H9 (cell line): ENCODE measurements around the gene TRIM7. TPM values are rescaled to one million over a fixed set of nuclear protein-coding genes. Genes with fewer than 3 reads are reported as not detected.

ENCODE experiments used
- DNase-seq: peaks from one replicate; pipeline ENCODE4 v3.0.0-alpha.2; 2017
- H2AFZ ChIP-seq: one replicate; pipeline ENCODE4 v1.6.1; 2013; ENCODE audit warnings: mild to moderate bottlenecking, low read length, control low read depth, moderate library complexity
- H2AK5ac ChIP-seq: 2 replicates; pipeline ENCODE4 v1.6.1; 2013; ENCODE audit warnings: low read length, control low read depth, mixed read lengths; ENCODE audit not compliant: insufficient read length
- H2BK120ac ChIP-seq: one replicate; pipeline ENCODE4 v1.6.1; 2013; ENCODE audit warnings: low read depth, mild to moderate bottlenecking, low read length, control low read depth, inconsistent platforms; ENCODE audit not compliant: poor library complexity, severe bottlenecking
- H2BK12ac ChIP-seq: 2 replicates; pipeline ENCODE4 v1.6.1; 2013; ENCODE audit warnings: low read length, control low read depth, mixed read lengths, low read depth; ENCODE audit not compliant: insufficient read length
- H2BK15ac ChIP-seq: 2 replicates; pipeline ENCODE4 v1.6.1; 2013; ENCODE audit warnings: low read depth, low read length, control low read depth
- H2BK20ac ChIP-seq: one replicate; pipeline ENCODE4 v1.6.1; 2013; ENCODE audit warnings: low read depth, mild to moderate bottlenecking, low read length, control low read depth, inconsistent platforms; ENCODE audit not compliant: poor library complexity, severe bottlenecking
- H2BK5ac ChIP-seq: 2 replicates; pipeline ENCODE4 v1.6.1; 2013; ENCODE audit warnings: low read length, control low read depth, mixed read lengths; ENCODE audit not compliant: insufficient read length
- H3K14ac ChIP-seq: 2 replicates; pipeline ENCODE4 v1.6.1; 2013; ENCODE audit warnings: low read length, control low read depth; ENCODE audit not compliant: insufficient read depth
- H3K18ac ChIP-seq: 2 replicates; pipeline ENCODE4 v1.6.1; 2013; ENCODE audit warnings: low read depth, mild to moderate bottlenecking, mixed read lengths, low read length, control low read depth; ENCODE audit not compliant: insufficient read length
- H3K23ac ChIP-seq: 2 replicates; pipeline ENCODE4 v1.6.1; 2013; ENCODE audit warnings: low read length, control low read depth, mixed read lengths, low read depth; ENCODE audit not compliant: insufficient read length
- H3K23me2 ChIP-seq: 2 replicates; pipeline ENCODE4 v1.6.1; 2013; ENCODE audit warnings: low read depth, mild to moderate bottlenecking, mixed read lengths, low read length, control low read depth; ENCODE audit not compliant: insufficient read length, poor library complexity, severe bottlenecking
- H3K27ac ChIP-seq: 2 replicates; pipeline ENCODE4 v1.5.1; 2013; ENCODE audit warnings: low read length, control low read depth, mixed read lengths, low read depth; ENCODE audit not compliant: insufficient read length
- H3K27me3 ChIP-seq: 2 replicates; pipeline ENCODE4 v1.6.1; 2013; ENCODE audit warnings: low read length, control low read depth, inconsistent platforms; ENCODE audit not compliant: insufficient read depth
- H3K4ac ChIP-seq: 2 replicates; pipeline ENCODE4 v1.6.1; 2013; ENCODE audit warnings: low read depth, mild to moderate bottlenecking, control low read depth, inconsistent platforms, low read length, moderate library complexity
- H3K4me1 ChIP-seq: 2 replicates; pipeline ENCODE4 v1.6.1; 2013; ENCODE audit warnings: low read length, control low read depth, inconsistent platforms; ENCODE audit not compliant: insufficient read depth
- H3K4me2 ChIP-seq: 2 replicates; pipeline ENCODE4 v1.6.1; 2013; ENCODE audit warnings: low read length, control low read depth, mixed read lengths; ENCODE audit not compliant: insufficient read length, insufficient read depth
- H3K56ac ChIP-seq: 2 replicates; pipeline ENCODE4 v1.6.1; 2013; ENCODE audit warnings: low read depth, mild to moderate bottlenecking, mixed read lengths, low read length, control low read depth; ENCODE audit not compliant: insufficient read length
- H3K79me1 ChIP-seq: 2 replicates; pipeline ENCODE4 v1.6.1; 2013; ENCODE audit warnings: low read depth, mild to moderate bottlenecking, moderate library complexity, low read length, control low read depth, inconsistent platforms; ENCODE audit not compliant: insufficient read depth, poor library complexity, severe bottlenecking
- H3K79me2 ChIP-seq: 2 replicates; pipeline ENCODE4 v1.6.1; 2013; ENCODE audit warnings: low read length, control low read depth, inconsistent platforms; ENCODE audit not compliant: insufficient read depth
- H3K9ac ChIP-seq: 2 replicates; pipeline ENCODE4 v1.6.1; 2013; ENCODE audit warnings: low read length, control low read depth, mixed read lengths; ENCODE audit not compliant: insufficient read length; ENCODE audit errors: extremely low read depth
- H3K9me3 ChIP-seq: one replicate; pipeline ENCODE4 v1.6.1; 2013; ENCODE audit warnings: low read depth, low read length, inconsistent platforms; ENCODE audit not compliant: control insufficient read depth
- H3T11ph ChIP-seq: one replicate; pipeline ENCODE4 v1.6.1; 2013; ENCODE audit warnings: mild to moderate bottlenecking, low read length, control low read depth, inconsistent platforms
- H4K20me1 ChIP-seq: one replicate; pipeline ENCODE4 v1.6.1; 2013; ENCODE audit not compliant: control insufficient read depth, insufficient read length, insufficient read depth
- H4K5ac ChIP-seq: 2 replicates; pipeline ENCODE4 v1.6.1; 2013; ENCODE audit warnings: low read depth, mild to moderate bottlenecking, mixed read lengths, low read length, control low read depth; ENCODE audit not compliant: insufficient read length
- H4K8ac ChIP-seq: replicated peaks from 2 replicates; pipeline ENCODE4 v1.6.1; 2013; ENCODE audit warnings: low read length, control low read depth, mixed read lengths, low read depth; ENCODE audit not compliant: insufficient read length
- H4K91ac ChIP-seq: 2 replicates; pipeline ENCODE4 v1.6.1; 2013; ENCODE audit warnings: low read depth, mild to moderate bottlenecking, moderate library complexity, mixed read lengths, low read length, control low read depth; ENCODE audit not compliant: insufficient read length
- H3K27ac Mint-ChIP-seq, 3 experiments: 2 replicates in 2 of 3; 3 replicates in 1 of 3; pipeline ENCODE4 v1.8.0; 2020 to 2021; ENCODE audit warnings: mixed read lengths in 3 of 3, mild to moderate bottlenecking in 1 of 3, moderate library complexity in 1 of 3
- H3K27me3 Mint-ChIP-seq: 2 replicates; pipeline ENCODE4 v1.8.0; 2021; ENCODE audit warnings: low read depth, mild to moderate bottlenecking, moderate library complexity, mixed read lengths
- H3K36me3 Mint-ChIP-seq, 3 experiments: 2 replicates in 2 of 3; 3 replicates in 1 of 3; pipeline ENCODE4 v1.8.0; 2020 to 2021; ENCODE audit warnings: low read depth in 3 of 3, mixed read lengths in 3 of 3; ENCODE audit not compliant: insufficient read depth in 1 of 3
- H3K4me1 Mint-ChIP-seq, 2 experiments: 2 replicates each; pipeline ENCODE4 v1.8.0; 2020; ENCODE audit warnings: mixed read lengths in 2 of 2
- H3K4me3 Mint-ChIP-seq, 2 experiments: 2 replicates in 1 of 2; 3 replicates in 1 of 2; pipeline ENCODE4 v1.8.0; 2020 to 2021; ENCODE audit warnings: mild to moderate bottlenecking in 2 of 2, mixed read lengths in 2 of 2, moderate library complexity in 1 of 2
- H3K9me3 Mint-ChIP-seq, 2 experiments: 2 replicates in 1 of 2; 3 replicates in 1 of 2; pipeline ENCODE4 v1.8.0; 2020; ENCODE audit warnings: mild to moderate bottlenecking in 2 of 2, mixed read lengths in 2 of 2, moderate library complexity in 1 of 2
- CTCF ChIP-seq: fragments of 200-600 bp; sonication (generic); conservative IDR thresholded peaks from 3 replicates; pipeline ENCODE4 v1.8.0; 2021; ENCODE audit warnings: antibody characterized with exemption, mild to moderate bottlenecking
- WGBS: extraction: QIAGEN DNeasy Blood & Tissue Kit; methylation state at CpG from one replicate; pipeline ENCODE4 v1.1.7; 2013; ENCODE audit warnings: missing lambda C conversion rate, low lambda C conversion rate, mixed read lengths; ENCODE audit not compliant: insufficient read length; ENCODE audit errors: extremely low coverage; 5-methylcytosine and 5-hydroxymethylcytosine counted together
- total RNA-seq: library from RNA; stranded (reverse); gene quantifications from 2 replicates; pipeline ENCODE4 v1.2.1, GENCODE V29; 2021

TRIM7 gene
- total RNA-seq, 1 experiment from 2014 or later, result not detected

- no peak overlapping the region for H2BK15ac ChIP-seq
- no peak overlapping the region for H2AK5ac ChIP-seq
- no peaks in the 10 kb centered on the region; the same call in 1 of the 2 replicates for H3K27me3 Mint-ChIP-seq
- no peak overlapping the region for H3K56ac ChIP-seq
- no peak overlapping the region for H3K27ac ChIP-seq
- TF ChIP-seq CTCF, result no peak
- WGBS, result no CpG with 5 or more reads among the region's 6 CpGs
- no peak overlapping the region for H3K4me3 Mint-ChIP-seq
- H4K8ac ChIP-seq, result no peak overlapping the region
- H3K9me3 Mint-ChIP-seq, result no peaks in the 10 kb centered on the region
- no peak overlapping the region for H4K91ac ChIP-seq
- no peak overlapping the region for H4K5ac ChIP-seq
- no peak overlapping the region for H3K18ac ChIP-seq
- H3T11ph ChIP-seq, result no peak overlapping the region
- no peak overlapping the region for H2BK20ac ChIP-seq
- H3K4me1 Mint-ChIP-seq, result 0 out of 4 replicates have a peak, but pooled peaks cover 0 to 5% of the 10 kb centered on the region in 2 experiments
- no peak overlapping the region for H3K14ac ChIP-seq
- no peaks in the 10 kb centered on the region for H3K9me3 ChIP-seq
- no peak overlapping the region for H2AFZ ChIP-seq
- no peak overlapping the region for H2BK5ac ChIP-seq
- no peaks in the 10 kb centered on the region for H3K4me1 ChIP-seq
- H3K4ac ChIP-seq, result no peak overlapping the region
- H2BK12ac ChIP-seq, result no peak overlapping the region
- no peaks in the 10 kb centered on the region for H3K23me2 ChIP-seq
- no peaks in the 10 kb centered on the region for H3K79me1 ChIP-seq
- no peak for DNase-seq
- no peaks in the 10 kb centered on the region for H3K27me3 ChIP-seq
- no peak overlapping the region for H3K27ac Mint-ChIP-seq
- H2BK120ac ChIP-seq, result no peak overlapping the region
- peaks cover 15 to 59% (median 34%) of the 10 kb centered on the region in 3 experiments; a peak in 5 of 7 replicates for H3K36me3 Mint-ChIP-seq
- no peak overlapping the region for H3K9ac ChIP-seq
- H3K23ac ChIP-seq, result no peak overlapping the region
- no peak overlapping the region for H3K4me2 ChIP-seq
- H4K20me1 ChIP-seq, result no peaks in the 10 kb centered on the region
- no peaks in the 10 kb centered on the region for H3K79me2 ChIP-seq
These were observed 25.6 kb upstream of the TRIM7 start for GRCh38 chr5:181230551-181230950.
